HG03460 (cell line): ENCODE results near the gene ART5.

ENCODE experiments used
- ATAC-seq: cut with Tn5 transposase; IDR thresholded peaks from one replicate; pipeline ENCODE4 v1.9.1; 2021; ENCODE audit not compliant: unreplicated experiment

Gene ART5

GRCh38 chr11:3641701-3642070 is at the start of gene ART5:
TSS of gene ART5 (minus strand) at chr11:3641992. CDS start at chr11:3641862, 130 bp downstream.
- ATAC-seq: no peak

GRCh38 chr11:3686751-3687150 is 45.0 kb upstream of the ART5 start:
- no peak for ATAC-seq

- no peak for ATAC-seq
Observed at GRCh38 chr11:3685923-3686322, 44.1 kb upstream of the ART5 start.

- ATAC-seq: no peak
Observed at GRCh38 chr11:3684819-3685172, 43.0 kb upstream of the ART5 start.

- no peak for ATAC-seq
Observed at GRCh38 chr11:3684129-3684818, 42.5 kb upstream of the ART5 start.

GRCh38 chr11:3683039-3683438 is 41.2 kb upstream of the ART5 start:
- ATAC-seq: no peak

- no peak for ATAC-seq
Observed at GRCh38 chr11:3679077-3679476, 37.3 kb upstream of the ART5 start.

- no peak for ATAC-seq
Observed at GRCh38 chr11:3675971-3676370, 34.2 kb upstream of the ART5 start.

GRCh38 chr11:3674189-3674588 is 32.4 kb upstream of the ART5 start:
- ATAC-seq: no peak

GRCh38 chr11:3671334-3672254 is 29.8 kb upstream of the ART5 start, which contains the start of gene CHRNA10:
TSS of gene CHRNA10 (minus strand) at chr11:3671384. CDS start at chr11:3671312, 72 bp downstream.
- no peak for ATAC-seq

- no peak for ATAC-seq
Observed at GRCh38 chr11:3669742-3670183, 28.0 kb upstream of the ART5 start.

- no peak for ATAC-seq
Observed at GRCh38 chr11:3669128-3669527, 27.3 kb upstream of the ART5 start.

- ATAC-seq: no peak
Observed at GRCh38 chr11:3667149-3668035, 25.6 kb upstream of the ART5 start.

GRCh38 chr11:3666023-3666530 is 24.3 kb upstream of the ART5 start:
- no peak for ATAC-seq

GRCh38 chr11:3665336-3666022 is 23.7 kb upstream of the ART5 start:
- ATAC-seq: no peak

- ATAC-seq: no peak
Observed at GRCh38 chr11:3664032-3664630, 22.3 kb upstream of the ART5 start.

GRCh38 chr11:3662856-3663255 is 21.1 kb upstream of the ART5 start:
- ATAC-seq: no peak

- no peak for ATAC-seq
Observed at GRCh38 chr11:3660960-3661359, 19.2 kb upstream of the ART5 start.

- ATAC-seq: no peak
Observed at GRCh38 chr11:3659595-3660515, 18.1 kb upstream of the ART5 start.
